Gastroesophageal sphincter (tissue), 3 donors: ENCODE data around the gene PSMD7.

Source experiments
- CTCF ChIP-seq, 4 experiments: fragments of 200-600 bp in 2 of 4; fragments of 450-650 bp in 2 of 4; sonication (generic) in 1 of 4; IDR thresholded peaks; one replicate each; pipeline ENCODE4 v1.5.1; 2017 to 2019; ENCODE audit warnings: antibody characterized with exemption in 4 of 4, mild to moderate bottlenecking in 2 of 4, moderate library complexity in 2 of 4
- EP300 ChIP-seq: sonication (generic); formaldehyde crosslinking; IDR thresholded peaks from one replicate; pipeline ENCODE4 v1.6.1; 2017; ENCODE audit warnings: antibody characterized with exemption, mild to moderate bottlenecking
- POLR2A ChIP-seq, 2 donors: fragments of 450-650 bp; IDR thresholded peaks; one replicate each; pipeline ENCODE4 v1.6.1; 2017; ENCODE audit warnings: antibody characterized with exemption in 2 of 2, mild to moderate bottlenecking in 2 of 2, moderate library complexity in 1 of 2
- POLR2AphosphoS5 ChIP-seq: sonication (generic); formaldehyde crosslinking; IDR thresholded peaks from one replicate; pipeline ENCODE4 v1.6.1; 2017; ENCODE audit warnings: antibody characterized with exemption

- TF ChIP-seq CTCF (IDR thresholded peaks at IDR 0.05) = no peak
- TF ChIP-seq POLR2AphosphoS5 = no peak
- TF ChIP-seq POLR2A (IDR thresholded peaks at IDR 0.05) = no peak
- no peak for TF ChIP-seq EP300
Measured at GRCh38 chr16:74305281-74305680, 8.7 kb downstream of the PSMD7 start.
